Heart right ventricle (tissue), 16 donors: ENCODE results near the gene EMP2. TPM values are rescaled to one million over a fixed set of nuclear protein-coding genes. Genes with fewer than 3 reads are reported as not detected.

ENCODE experiments used
- ATAC-seq, 8 donors: fragments of 200-7000 bp; cut with Tn5 transposase; one replicate each; pipeline ENCODE4 v1.9.1; 2020; ENCODE audit warnings: mild to moderate bottlenecking in 8 of 8, moderate library complexity in 8 of 8, moderate number of reproducible peaks in 1 of 8
- DNase-seq, 2 donors: peaks; one replicate each; pipeline ENCODE4 v3.0.0-alpha.2; 2020
- H3K27ac ChIP-seq, 10 donors: fragments of 200-600 bp; sonication (generic) in 2 of 10; one replicate each; pipeline versions ENCODE4 v1.5.0 to v1.8.0; 2020 to 2022; ENCODE audit warnings: mild to moderate bottlenecking in 3 of 10
- H3K27me3 ChIP-seq, 7 donors: fragments of 200-600 bp; one replicate each; pipeline ENCODE4 v1.8.0; 2021 to 2022; ENCODE audit warnings: mild to moderate bottlenecking in 2 of 7
- H3K36me3 ChIP-seq, 9 donors: fragments of 200-600 bp; sonication (generic) in 1 of 9; one replicate each; pipeline versions ENCODE4 v1.5.0 to v1.8.0; 2020 to 2022; ENCODE audit warnings: mild to moderate bottlenecking in 2 of 9
- H3K4me1 ChIP-seq, 9 donors: fragments of 200-600 bp; sonication (generic) in 1 of 9; one replicate each; pipeline versions ENCODE4 v1.5.0 to v1.8.0; 2020 to 2022; ENCODE audit warnings: mild to moderate bottlenecking in 4 of 9
- H3K4me3 ChIP-seq, 10 donors: fragments of 200-600 bp; sonication (generic) in 2 of 10; one replicate each; pipeline versions ENCODE4 v1.5.0 to v1.8.0; 2020 to 2022; ENCODE audit warnings: mild to moderate bottlenecking in 7 of 10, moderate library complexity in 2 of 10
- H3K9me3 ChIP-seq, 11 donors: fragments of 200-600 bp in 10 of 11; sonication (generic) in 2 of 11; one replicate each; pipeline versions ENCODE4 v1.5.0 to v1.8.0; 2013 to 2022; ENCODE audit warnings: mild to moderate bottlenecking in 2 of 11, control low read depth in 1 of 11, moderate library complexity in 1 of 11
- WGBS, 2 donors: extraction: QIAGEN DNeasy Blood & Tissue Kit; methylation state at CpG; one replicate each; pipeline ENCODE4 v1.1.7; 2013; ENCODE audit warnings: inconsistent platforms in 1 of 2; 5-methylcytosine and 5-hydroxymethylcytosine counted together
- intact Hi-C, 10 donors: fragments of 100-400 bp; cut with DNase I; formaldehyde crosslinking; loops; one replicate each; pipeline versions ENCODE4 v1.11.1 to v1.14.2; 2022
- polyA plus RNA-seq, 2 donors: library from polyadenylated mRNA; stranded (reverse); fragments of 200-250 nt; gene quantifications; one replicate each; pipeline ENCODE4 v1.2.3, GENCODE V29; 2013
- total RNA-seq, 10 donors: library from RNA; stranded (reverse); fragmentation: NEBNext Ultra II Directional in 3 of 10; extraction: Animal tissue kit (Norgen Biotek cat#: 25700) in 3 of 10; gene quantifications; one replicate each; pipeline versions ENCODE4 v1.2.1 to v1.2.4, GENCODE V29; 2021 to 2023
- TF ChIP-seq, protein P1 (sequence below), 9 donors: fragments of 200-600 bp; sonication (generic) in 2 of 9; IDR thresholded peaks; one replicate each; pipeline versions ENCODE4 v1.5.0 to v1.8.0; 2021 to 2022; ENCODE audit warnings: antibody characterized with exemption in 9 of 9, mild to moderate bottlenecking in 5 of 9, moderate library complexity in 1 of 9
- donor health status: Arrhythmogenic right ventricular cardiomyopathy.
- donor health status: ischemic (EF 13 %, LVEDD 7.1; RV severe dilation, severe dysfunction).
- donor health status: healthy with polysubstance abuse.
- donor health status: DM: no; HTN: yes; CAD: no.
- donor health status: DM: no; HTN: no; CAD: no.
- donor health status: ischemic (EF 25% LVEDD 6.9; RV normal size, moderate dysfunction).
- donor health status: ischemic (EF 25% LVEDD 5.7; RV mildly dilated, moderate dysfunction).
- donor health status: healthy.
- donor health status: DM: yes; HTN: yes; CAD: no.
- donor health status: Ischemic cardiomyopathy.
- donor health status: ischemic (EF 35%, LVEDD 5.7; RV mildly dilated, moderate dysfunction).
- donor health status: nonischemic (EF 11% LVEDD 7.7; RV severe dilation, severe dysfunction).
- donor health status: DM: yes; HTN: yes; CAD: no.
- donor health status: PGD.
- donor health status: ischemic (EF 29% LVEDD 5.4; RV normal size, mild dysfunction).
- donor health status: nonischemic (EF 23%, LVEDD 6.1; RV moderate dilation, normal function).

Gene EMP2
- total and polyA plus RNA-seq, 12 donors, result 36.1 to 108 (median 58.6) TPM

DNA sequence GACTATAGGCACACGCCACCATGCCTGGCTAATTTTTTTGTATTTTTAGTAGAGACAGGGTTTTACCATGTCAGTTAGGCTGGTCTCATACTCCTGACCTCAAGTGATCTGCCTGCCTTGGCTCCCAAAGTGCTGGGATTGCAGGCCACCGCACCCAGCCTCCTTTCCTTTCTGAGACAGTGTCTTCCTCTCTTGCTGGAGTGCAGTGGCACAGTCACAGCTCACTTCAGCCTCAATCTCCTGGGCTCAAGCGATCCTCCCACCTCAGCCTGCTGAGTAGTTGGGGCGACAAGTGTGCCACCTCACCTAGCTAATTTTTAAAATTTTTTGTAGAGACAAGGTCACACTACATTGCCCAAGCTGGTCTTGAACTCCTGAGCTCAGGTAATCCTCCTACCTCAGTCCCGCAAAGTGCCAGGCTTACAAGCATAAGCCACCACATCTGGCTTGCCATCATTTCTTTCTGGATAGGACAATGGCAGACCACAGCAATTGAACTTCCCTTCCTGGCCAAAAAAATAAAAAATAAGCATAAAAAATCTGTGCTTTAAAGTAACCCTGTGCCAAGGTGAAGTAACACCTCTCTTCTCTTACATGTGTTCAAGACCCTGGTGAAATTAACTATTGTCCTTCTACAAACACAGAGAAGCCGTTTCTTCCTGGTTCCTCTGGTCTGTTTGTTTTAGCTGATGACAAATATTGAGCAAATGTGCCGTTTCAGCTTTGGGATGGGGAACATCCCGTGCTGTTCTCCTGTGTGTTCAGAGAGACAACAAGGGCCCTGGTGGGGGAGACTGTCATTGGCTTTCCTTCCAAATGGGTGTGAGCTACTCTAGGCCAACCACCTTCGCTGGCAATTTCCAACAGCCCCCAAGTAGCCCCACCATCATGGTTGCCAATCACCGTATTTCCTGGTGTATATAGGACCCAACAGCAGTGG lies 60.2 kb downstream of the EMP2 start:
- Histone ChIP-seq H3K27ac (no peak overlapping the region), H3K36me3 (peaks cover 0 to 38% (median 5%) of the 10 kb centered on the region in 9 donors), H3K4me1 (peaks cover 0 to 6% (median 0%) of the 10 kb centered on the region in 9 donors), H3K4me3 (no peak overlapping the region), H3K9me3 (peaks cover 0 to 11% (median 0%) of the 10 kb centered on the region in 11 donors), H3K27me3 (no peaks in the 10 kb centered on the region)
- ATAC-seq (peak in 1 of 8 donors; percentile 28), DNase-seq (no peak)
- 90 to 92% methylated on average over 10 of the region's 10 CpGs for WGBS, 2 donors
- TF ChIP-seq, protein P1, sequence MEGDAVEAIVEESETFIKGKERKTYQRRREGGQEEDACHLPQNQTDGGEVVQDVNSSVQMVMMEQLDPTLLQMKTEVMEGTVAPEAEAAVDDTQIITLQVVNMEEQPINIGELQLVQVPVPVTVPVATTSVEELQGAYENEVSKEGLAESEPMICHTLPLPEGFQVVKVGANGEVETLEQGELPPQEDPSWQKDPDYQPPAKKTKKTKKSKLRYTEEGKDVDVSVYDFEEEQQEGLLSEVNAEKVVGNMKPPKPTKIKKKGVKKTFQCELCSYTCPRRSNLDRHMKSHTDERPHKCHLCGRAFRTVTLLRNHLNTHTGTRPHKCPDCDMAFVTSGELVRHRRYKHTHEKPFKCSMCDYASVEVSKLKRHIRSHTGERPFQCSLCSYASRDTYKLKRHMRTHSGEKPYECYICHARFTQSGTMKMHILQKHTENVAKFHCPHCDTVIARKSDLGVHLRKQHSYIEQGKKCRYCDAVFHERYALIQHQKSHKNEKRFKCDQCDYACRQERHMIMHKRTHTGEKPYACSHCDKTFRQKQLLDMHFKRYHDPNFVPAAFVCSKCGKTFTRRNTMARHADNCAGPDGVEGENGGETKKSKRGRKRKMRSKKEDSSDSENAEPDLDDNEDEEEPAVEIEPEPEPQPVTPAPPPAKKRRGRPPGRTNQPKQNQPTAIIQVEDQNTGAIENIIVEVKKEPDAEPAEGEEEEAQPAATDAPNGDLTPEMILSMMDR (IDR thresholded peaks at IDR 0.05), result no peak
- intact Hi-C loops, result loop anchor here in 8 of 10 donors (2.0 to 10.0 kb wide), 10 partner anchors 55 to 405 kb away; no protein-coding TSS in a partner anchor

DNA sequence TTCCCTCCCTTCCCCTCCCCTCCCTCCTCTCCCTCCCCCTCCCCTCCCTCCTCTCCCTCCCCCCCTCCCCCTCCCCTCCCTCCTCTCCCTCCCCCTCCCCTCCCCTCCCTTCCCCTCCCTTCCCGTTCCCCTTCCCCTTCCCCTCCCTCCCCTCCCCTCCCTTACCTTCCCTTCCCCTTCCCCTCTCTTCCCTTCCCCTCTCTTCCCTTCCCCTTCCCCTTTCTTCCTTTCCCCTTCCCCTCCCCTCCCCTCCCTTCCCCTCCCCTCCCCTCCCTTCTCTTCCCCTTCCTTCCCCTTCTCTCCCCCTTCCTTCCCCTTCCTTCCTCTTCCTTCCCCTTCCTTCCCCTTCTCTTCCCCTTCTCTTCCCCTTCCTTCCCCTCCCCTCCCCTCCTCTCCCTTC lies 61.1 kb downstream of the EMP2 start:
- Histone ChIP-seq H3K36me3 (peaks cover 0 to 29% (median 0%) of the 10 kb centered on the region in 9 donors), H3K27me3 (no peaks in the 10 kb centered on the region), H3K4me1 (peaks cover 0 to 14% (median 9%) of the 10 kb centered on the region in 9 donors), H3K9me3 (peaks cover 0 to 11% (median 0%) of the 10 kb centered on the region in 11 donors), H3K27ac (no peak overlapping the region), H3K4me3 (no peak overlapping the region)
- TF ChIP-seq, protein P1 (IDR thresholded peaks at IDR 0.05), result no peak
- intact Hi-C loops, result loop anchor here in 2 of 10 donors (5.0 kb wide), 2 partner anchors 213 to 218 kb away; no protein-coding TSS in a partner anchor
- ATAC-seq (no peak), DNase-seq (no peak)
- WGBS, 2 donors, result no CpG with 5 or more reads among the region's 1 CpG

DNA sequence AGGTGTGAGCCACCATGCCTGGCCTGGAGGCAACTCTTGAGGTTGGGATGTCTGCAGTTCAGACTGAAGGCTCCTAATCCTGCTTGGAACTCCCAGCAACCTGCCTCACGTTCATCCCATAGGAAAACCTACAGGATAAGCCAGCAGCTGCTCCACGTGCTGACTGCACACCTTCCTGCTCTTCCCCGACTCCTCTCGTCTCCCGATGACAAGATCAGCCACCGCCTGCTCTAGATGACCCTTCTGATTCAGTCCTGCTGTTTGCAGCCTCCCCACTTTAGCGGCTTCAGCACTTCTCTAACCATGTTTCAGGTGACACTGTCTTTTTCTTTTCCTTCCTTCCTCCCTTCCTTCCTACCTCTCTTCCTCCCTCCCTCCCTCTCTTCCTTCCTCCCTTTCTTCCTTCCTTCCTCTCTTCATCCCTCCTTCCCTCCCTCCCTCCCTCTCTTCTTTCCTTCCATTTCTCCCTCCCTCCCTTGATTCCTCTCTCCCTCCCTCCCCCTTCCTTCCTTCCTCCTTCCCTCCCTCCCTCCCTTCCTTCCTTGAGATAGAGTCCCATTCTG lies 61.8 kb downstream of the EMP2 start:
- no peak for ATAC-seq
- peaks cover 0 to 11% (median 0%) of the 10 kb centered on the region in 11 donors for H3K9me3 ChIP-seq
- H3K27ac ChIP-seq, result no peak overlapping the region
- intact Hi-C loops, result loop anchor here in 2 of 10 donors (5.0 kb wide), 2 partner anchors 214 to 219 kb away; no protein-coding TSS in a partner anchor
- peaks cover 0 to 22% (median 0%) of the 10 kb centered on the region in 9 donors for H3K36me3 ChIP-seq
- 76 to 80% methylated on average over 7 of the region's 7 CpGs for WGBS, 2 donors
- TF ChIP-seq, protein P1 (IDR thresholded peaks at IDR 0.05), result no peak
- H3K27me3 ChIP-seq, result no peaks in the 10 kb centered on the region
- H3K4me1 ChIP-seq, result peaks cover 0 to 19% (median 14%) of the 10 kb centered on the region in 9 donors
- no peak for DNase-seq
- H3K4me3 ChIP-seq, result no peak overlapping the region

DNA sequence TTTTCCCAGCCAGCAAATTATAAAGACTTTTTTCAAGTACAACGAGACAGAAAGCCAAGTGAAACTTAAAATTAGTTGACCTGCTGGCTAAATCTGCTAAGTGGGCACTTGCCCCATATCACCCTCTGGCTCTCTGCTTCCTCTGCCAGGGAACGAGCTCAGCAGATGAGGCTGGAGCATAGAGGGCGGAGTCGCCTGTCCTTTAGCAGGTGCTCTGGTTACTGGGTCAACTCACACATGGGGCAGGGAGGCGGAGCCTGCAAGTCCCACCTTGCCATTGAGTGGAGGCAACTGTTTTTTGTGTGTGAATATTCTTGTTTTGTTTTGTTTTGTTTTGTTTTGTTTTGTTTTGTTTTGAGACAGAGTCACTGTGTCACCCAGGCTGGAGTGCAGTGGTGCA lies 62.5 kb downstream of the EMP2 start:
- Histone ChIP-seq H3K27me3 (no peaks in the 10 kb centered on the region), H3K4me3 (no peak overlapping the region), H3K4me1 (peaks cover 0 to 19% (median 14%) of the 10 kb centered on the region in 9 donors), H3K27ac (no peak overlapping the region), H3K9me3 (peaks cover 0 to 11% (median 0%) of the 10 kb centered on the region in 11 donors), H3K36me3 (peaks cover 0 to 15% (median 0%) of the 10 kb centered on the region in 9 donors)
- ATAC-seq (peak in 1 of 8 donors; percentile 50), DNase-seq (no peak)
- TF ChIP-seq, protein P1 (IDR thresholded peaks at IDR 0.05), result no peak
- 59 to 74% methylated on average over 5 of the region's 5 CpGs for WGBS, 2 donors
- intact Hi-C loops, result loop anchor here in 2 of 10 donors (5.0 kb wide), 2 partner anchors 214 to 219 kb away; no protein-coding TSS in a partner anchor
